HG03045 (cell line): Measurements from ENCODE around the gene NFKB1.

Experiments used
- ATAC-seq: cut with Tn5 transposase; IDR thresholded peaks from one replicate; pipeline ENCODE4 v1.9.1; 2021; ENCODE audit warnings: mild to moderate bottlenecking, moderate library complexity; ENCODE audit not compliant: unreplicated experiment

Gene NFKB1

DNA sequence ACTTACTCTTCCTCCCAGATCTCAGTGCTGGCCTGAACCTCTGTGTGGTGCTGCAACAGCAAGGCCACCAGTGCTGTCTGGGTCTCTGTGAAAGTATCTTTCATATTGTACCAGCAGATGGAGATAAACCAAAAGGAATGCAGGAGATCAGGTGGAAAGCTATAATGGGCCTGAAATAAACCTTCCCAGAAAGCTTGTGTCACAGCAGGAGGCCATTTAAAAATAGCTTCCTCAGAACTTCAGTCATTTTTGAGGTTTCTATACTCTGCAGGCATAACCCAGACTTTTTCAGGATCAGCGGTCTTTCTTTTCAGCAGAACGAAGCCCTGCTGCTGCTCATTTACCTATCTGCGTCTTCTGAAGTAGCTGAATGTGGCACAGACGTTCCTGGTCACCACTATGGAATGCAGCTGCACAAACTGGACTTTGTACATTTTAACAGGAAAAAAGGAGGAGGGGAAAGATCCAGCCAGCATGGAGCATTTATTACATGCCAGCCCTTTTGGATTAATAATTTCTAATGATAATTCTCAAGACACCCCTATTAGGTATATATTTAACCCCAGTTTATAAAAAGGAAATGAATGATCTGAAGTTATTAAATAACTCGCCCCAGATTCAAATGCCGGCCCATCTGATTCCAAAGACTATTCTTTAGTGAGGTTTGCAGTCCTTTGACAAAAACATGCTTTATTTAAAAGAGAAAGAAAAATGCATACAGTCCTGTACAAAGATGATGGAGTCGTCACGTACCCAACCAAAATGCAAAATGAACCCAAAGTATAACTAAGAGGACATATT, 119.7 kb downstream of the NFKB1 start:
- ATAC-seq: no peak

DNA sequence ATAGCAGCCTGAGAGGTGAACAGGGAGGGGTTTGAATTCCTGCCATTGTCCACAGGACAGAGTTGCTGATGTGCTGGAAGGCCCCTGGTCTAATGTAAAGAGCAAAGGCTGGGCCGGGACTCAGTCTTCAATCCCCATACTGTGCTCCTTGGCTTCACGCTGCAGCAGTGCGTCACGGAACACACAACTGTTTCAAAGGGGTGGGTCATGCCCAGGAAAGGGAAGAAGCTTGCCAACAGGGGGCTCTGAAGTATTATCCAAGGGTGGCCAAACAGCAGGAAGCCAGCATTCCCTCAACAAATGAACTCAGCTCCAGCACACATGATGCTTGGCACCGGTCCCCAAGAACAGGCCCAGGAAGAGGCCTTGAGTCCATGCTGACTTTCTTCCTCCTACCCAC, 122.5 kb downstream of the NFKB1 start:
- no peak for ATAC-seq

DNA sequence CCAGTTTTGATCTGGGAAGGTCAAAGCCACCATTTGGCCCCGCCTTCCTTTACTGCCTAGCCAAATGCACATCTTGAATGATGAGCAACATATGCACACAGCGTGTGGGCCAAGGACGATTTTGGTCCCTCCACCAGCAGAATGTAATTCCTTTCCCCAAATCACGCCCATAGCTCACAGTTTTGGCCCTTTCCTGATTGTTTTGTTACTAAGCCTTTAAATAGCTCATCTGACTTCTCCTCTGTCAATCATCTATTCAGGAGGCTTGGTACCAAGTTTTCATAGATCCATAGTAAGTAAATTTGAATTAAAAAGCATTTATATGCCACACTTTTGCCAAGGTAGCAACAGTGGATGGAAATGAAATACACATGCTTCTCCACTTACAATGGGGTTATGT, 123.3 kb downstream of the NFKB1 start:
- ATAC-seq: no peak

DNA sequence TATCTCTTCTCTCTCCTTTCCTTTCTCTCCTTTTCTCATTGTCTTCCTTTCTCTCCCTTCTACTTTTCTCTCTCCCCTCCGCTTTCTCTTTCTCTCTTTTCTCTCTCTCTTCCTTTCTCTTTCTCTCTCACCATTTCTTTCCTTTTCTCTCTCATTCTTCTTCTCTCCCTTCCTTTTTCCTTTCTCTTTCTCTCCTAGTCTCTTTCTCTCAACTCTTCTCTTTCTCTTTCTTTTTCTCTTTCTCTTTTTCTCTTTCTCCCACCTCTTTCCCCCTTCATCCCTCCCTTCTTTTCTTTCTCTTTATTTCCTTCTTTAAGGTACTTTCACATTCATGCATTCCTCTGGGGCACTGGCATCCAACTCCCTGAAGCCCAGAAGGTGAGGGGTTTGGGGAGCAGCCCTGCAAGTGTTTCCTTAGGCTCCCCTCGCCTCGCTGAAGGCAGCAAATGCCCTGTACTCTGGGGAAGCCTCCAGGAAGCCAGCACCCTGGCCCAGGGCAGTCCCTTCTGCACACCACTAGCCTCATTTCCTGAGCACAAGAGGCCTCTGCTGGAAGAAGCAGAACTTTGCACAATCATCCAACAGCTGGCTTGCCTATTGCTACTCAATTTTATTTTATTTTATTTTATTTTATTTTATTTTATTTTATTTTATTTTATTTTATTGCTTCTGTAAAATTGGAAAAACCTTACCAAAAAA, 124.2 kb downstream of the NFKB1 start:
- ATAC-seq: peak; percentile 80

DNA sequence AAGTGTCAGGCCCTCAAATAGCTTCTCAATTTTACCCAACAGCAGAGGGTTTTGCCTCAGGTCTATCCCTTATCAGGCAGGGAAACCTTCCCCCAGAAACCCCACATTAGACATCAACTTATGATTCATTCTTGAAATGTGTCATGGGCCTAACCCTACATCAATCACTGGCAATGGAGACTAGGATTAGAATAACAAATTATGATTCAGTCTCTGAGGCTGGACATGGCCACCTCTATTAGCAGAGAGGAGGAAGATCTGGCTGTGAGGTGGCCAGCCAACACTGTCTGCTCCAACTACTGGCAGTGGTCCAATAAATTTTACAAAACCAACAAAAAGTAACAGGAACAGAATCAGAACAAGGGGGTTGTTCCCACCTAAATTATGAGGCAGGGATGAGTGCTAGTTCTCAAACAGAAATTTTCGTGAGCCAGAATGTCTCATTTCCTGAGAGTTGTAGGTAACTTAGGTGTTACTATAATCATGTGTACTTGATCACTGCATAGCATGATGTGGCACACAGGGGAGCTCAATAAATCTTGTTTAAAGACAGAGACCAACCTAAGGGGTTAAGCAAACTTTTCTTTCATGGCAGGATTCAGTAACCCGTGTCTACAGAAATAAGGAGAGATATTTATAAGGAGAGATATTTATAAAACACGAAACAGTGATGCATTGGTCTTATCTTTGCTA, 126.8 kb downstream of the NFKB1 start:
- ATAC-seq: no peak

DNA sequence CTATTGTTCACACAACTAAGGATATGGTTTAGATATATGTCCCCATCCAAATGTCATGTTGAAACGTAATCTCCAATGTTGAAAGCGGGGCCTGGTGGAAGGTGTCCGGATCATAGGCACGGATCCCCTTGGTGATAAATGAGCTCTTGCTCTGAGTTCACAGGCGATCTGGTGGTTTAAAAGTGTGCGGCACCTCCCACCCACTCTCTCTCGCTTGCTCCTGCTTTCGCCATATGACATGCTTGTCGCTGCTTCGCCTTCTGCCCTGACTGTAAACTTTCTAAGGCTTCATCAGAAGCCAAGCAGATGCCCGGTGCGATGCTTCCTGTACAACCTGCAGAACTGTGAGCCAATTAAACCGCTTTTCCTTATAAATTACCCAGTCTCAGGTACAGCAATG, 128.5 kb downstream of the NFKB1 start:
- ATAC-seq: no peak

DNA sequence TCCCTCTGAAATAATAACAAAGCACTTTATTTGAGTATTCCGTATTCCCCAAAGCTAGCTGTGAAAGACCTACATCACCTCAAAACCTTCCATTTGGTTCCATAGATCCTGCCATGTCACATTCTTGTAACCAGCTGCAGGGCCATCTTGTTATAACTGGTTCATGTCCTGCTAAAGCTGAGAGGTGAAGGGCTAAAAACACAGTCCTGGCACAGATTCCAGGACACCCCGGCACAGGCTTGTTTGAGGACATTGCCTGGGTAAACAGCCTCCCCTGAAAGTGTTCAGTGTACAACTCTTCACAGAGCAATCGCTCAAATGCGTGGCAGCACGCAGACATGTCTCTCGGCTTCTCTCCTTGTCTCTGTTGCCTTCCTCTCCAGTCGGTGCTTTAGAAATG, 130.5 kb downstream of the NFKB1 start:
- ATAC-seq: no peak

DNA sequence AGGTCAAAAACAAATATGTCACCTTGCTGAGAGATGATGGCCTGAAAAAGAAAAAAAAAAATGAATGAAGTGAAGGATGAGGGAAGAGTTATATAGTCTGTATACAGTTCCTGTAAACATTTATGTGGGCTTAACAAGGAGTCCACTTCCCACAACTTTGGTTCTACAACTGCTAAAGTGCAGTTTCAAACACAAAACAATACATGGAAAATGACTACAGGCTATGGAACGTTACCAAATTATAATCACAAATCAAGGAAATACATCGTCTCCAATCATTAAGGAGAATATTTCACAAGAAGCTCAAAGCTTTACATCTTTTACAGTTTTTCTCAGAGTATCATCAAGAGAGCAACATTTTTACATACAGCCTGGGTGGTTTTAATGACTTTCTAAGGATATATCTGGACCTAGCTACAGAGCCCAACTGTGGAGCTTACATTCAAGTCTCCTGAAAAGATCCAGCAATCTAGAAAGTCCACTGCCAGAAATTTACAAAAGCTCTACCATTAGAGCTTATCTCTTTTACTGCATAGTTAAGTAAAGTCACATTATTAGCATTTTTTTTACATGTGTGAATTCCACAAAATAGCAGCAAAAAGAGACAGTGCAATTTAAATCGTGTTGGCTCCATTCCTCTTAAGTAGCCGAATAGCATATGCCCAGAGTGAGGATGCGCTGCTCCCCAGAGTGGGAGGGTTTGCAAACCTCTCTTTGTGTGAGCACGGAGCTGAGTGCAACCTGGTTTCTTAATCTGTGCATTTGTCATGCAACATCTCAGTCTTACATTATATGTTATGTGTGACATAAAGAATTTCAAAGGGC, 131.3 kb downstream of the NFKB1 start:
- ATAC-seq: no peak

DNA sequence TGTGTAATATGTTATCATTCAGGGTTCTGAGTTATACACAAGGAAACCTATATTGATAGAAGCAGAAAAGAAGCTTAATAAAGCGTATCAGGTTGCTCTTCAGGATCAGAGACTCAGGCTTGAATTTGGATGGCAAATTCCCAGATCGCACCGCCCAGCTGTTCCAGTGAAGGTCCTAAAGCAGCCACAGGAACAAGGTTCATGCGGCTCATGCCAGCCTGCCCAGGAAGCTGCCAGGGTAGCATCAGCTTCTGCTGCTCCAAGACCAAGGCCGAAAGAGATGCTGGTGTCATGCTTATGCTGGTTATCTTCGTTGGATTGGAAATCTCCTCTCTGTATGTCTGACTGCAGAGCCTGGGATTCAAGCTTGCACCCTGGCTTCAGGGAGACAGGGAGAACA, 131.9 kb downstream of the NFKB1 start:
- no peak for ATAC-seq

DNA sequence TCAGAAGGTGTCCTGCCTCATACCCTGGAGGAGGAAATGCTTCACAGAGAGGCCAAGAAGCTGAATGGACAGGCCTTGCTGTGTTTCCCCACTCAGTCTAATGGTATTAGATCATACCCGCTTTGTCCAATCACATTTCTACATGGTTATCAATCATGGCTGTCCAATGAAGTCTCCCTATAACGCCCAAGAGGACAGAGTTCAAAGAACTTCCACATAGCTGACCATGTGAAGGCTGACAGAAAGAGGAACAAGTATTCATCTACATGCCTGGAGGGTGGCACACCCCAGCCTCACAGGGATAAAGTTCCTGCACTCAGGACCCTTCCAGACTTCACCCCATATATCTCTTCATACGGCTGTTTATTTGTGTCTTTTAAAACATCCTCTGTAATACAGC, 136.2 kb downstream of the NFKB1 start:
- ATAC-seq: no peak

DNA sequence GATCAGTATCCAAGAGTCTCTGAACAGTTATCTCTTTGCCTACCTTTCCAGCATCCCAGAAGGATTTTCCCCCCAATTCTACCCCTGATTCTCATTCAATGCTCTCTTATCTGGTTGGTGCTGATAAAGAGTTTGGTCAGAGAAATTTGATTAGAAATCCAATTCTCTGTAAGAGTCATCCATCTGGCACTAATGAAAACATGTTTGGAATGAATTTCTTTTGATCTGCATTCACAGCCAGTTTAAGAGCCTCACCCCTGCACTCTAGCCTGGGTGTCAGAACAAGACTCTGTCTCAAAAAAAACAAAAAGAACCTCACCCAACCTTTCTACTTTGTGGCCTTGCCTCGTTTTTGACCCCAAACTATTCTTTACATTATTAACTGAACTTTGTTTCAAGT, 137.5 kb downstream of the NFKB1 start:
- no peak for ATAC-seq

DNA sequence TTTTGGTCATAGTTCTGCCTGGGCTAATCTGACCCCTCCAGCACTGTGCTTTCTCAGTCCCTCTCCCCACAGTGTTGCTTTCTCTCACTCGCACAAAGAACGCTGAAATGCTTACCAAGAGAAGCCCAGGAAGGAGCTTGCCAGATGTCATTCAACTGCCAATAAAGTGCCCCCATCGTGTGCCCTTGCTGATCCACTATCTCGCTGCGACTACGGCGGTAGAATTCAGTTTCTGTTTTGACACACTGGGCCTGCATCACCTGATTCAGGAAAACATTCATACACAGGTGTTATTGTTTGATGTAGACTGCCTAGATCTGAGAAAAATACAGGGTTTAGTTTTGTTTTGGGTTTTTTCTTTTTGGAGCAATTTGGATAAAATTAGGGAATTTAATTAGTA, 138.4 kb downstream of the NFKB1 start:
- no peak for ATAC-seq

DNA sequence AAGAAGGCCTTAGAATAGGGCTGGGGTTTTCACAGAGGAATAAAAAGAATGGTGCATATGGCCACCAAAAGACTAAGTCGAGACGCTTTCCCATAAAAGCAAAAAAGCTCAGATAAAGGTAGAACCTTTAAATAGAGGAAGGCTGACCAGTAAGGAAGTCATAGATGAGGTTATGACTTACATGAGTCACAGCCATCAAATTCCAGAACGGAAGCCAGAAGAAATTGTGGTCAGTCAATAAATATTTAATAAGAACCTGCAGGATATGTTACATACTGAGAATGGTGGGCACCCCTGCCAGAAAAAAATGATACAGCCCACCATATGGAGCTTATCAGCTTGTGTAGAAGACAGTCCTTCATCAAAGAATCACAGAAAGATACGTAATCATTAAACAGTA, 139.5 kb downstream of the NFKB1 start:
- ATAC-seq: no peak

DNA sequence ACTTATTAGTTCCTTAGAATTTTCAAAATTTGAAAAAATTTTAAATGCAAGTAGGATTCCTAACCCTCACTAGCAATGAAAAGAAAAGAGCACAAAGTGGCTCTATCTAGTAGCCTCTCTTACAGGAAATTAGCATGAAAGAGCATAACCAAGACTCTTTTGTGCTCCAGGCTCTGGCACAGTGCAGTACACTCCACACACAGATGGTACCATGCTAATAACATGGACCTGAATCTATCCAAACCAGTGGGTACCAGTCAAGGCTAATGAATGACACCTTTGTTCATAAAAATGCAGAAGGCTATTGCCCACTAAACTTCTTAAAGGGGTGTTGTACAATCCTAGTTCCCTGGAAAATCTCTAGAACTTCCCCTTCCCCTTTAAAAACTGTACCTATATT, 140.6 kb downstream of the NFKB1 start:
- ATAC-seq: no peak

DNA sequence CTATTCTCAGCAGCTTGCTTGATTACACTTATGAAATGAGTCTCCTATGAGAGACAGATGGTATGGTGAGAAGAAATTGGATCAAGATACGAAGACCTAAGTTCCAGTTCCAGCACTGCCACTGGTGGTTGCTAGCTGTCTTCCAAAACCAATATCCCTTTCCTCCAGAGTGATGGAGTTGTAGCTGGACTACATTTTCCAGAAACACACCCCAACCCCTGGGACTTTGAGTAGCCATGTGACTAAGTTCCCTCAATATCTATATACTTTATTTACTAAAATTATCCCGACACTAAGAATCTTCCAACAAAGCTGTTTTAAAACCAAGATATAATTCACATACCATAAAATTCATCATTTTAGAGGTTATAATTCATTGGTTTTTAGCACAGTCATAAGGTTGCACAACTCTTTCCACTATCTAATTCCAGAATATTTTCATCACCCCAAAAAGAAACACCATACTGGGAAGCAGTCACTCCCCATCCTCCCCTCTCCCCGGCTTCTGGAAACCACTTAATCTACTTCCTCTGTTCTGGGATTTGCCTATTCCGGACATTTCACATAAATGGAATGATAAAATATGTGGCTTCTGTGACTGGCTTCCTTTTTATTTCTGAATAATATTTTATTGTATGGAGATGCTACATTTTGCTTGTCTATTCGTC, 141.6 kb downstream of the NFKB1 start:
- no peak for ATAC-seq

DNA sequence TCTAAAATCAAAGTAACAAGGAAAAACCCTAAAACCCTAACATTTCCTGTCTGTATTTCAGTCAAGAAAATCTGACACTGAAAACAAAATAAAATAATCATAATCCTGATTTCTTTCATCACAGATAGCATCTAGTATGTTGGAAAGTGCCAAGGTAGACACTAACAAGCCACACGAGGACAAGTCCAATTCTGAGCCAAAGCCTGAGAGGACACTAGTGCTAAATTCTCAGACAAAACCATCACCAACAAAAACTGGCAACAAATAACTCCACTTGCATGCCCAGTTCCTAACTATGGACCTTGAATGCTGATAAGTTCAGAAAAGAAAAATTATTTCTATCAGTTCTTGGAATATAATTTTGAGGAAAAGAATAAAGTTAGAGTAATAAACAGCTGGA, 146.0 kb downstream of the NFKB1 start:
- no peak for ATAC-seq

DNA sequence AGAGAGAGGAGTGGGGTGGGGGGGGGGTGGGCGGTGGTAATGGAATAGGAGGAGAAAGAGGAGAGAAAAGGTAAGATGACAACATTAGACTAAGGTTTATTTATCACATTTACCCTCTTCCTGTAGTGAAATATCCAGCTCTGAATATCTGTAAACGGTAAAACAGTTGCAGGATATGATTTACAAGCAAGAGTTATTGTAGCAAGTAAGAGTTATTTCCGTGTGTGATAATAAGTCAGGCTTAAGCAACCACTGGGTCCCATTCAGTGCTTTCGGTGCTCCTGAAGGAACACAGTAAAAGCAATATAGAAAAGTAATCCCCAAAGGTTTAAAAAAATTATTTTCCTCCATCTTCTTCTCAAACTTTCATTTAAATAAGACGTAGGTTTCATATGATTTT, 156.0 kb downstream of the NFKB1 start:
- ATAC-seq: no peak

DNA sequence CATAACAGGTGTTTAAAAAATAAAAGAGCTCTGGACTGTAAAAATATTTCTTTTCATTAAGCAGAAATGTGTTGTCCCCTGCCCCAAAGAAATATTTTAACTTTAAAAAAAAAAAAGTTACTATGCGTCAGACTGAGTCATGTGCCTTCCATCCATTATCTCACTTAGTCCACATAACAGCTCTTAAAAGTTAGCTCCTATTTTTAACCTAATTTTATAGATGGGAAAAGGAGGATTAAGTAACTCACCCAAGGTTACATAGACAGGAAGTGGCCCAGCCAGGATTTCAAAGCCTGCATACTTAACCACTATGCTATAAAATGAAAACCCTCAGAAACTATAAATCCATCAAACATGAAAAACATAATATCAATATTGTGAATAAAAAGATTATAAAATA, 161.9 kb downstream of the NFKB1 start:
- ATAC-seq: no peak

DNA sequence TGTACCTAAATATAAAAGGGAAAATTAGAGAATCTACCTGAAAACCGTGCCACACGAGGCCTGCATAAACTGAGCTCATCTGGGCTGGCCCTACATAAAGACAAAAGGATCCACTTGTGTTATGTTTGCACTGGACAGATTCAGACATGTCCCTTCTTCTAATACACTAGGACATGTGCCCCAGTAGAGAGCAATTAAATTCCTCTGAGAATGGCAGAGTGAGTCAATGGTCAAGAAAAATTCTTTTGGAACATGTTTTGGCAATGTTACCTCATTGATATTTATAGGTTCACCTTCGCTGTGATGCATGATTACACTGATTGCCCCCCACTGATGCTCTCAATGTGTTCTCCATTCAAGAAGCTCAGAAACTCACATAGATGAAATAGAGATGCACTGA, 164.4 kb downstream of the NFKB1 start:
- no peak for ATAC-seq
